GM12891 (cell line): ENCODE measurements around the gene USH1C.

Source experiments
- PAX5 ChIP-seq: IDR thresholded peaks from 2 replicates; pipeline ENCODE4 v1.6.1; 2011; ENCODE audit warnings: low read length, moderate library complexity, mild to moderate bottlenecking; ENCODE audit not compliant: insufficient read depth, severe bottlenecking
- POLR2A ChIP-seq: IDR thresholded peaks from 2 replicates; pipeline ENCODE4 v1.6.1; 2011; ENCODE audit warnings: low read depth, low read length, control low read depth
- POLR2AphosphoS5 ChIP-seq: IDR thresholded peaks from 2 replicates; pipeline ENCODE4 v1.6.1; 2011; ENCODE audit warnings: low read depth, low read length, control low read depth
- TAF1 ChIP-seq: IDR thresholded peaks from 2 replicates; pipeline ENCODE4 v1.6.1; 2011; ENCODE audit warnings: low read depth, low read length, control low read depth

DNA sequence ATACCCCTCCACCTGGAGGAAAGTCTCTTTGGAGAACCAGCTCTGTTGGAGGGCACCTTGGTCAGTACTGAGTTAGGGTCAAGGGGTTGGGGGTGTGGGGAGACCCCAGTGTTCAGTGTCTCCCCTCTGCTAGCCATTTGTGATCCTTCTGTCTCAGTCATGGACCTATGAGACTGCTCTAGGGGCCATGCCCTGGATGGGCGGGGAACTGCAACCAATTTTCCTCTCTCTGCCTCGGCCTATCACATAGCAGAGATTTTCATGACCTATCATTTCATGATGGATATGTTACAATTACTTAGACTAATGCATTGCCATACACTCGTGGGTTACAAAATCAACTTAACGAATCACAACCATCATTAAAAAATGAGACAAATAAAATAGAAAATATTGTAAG lies 10.3 kb upstream of the USH1C start:
- TF ChIP-seq POLR2A = no peak
- TF ChIP-seq TAF1 = no peak
- TF ChIP-seq POLR2AphosphoS5 = no peak
- no peak for TF ChIP-seq PAX5
